Stimulated activated CD8-positive, alpha-beta memory T cell treated with anti-CD3 and anti-CD28 coated beads, Interleukin-7, amount 100 ng/mL, for 24 hours (primary cell): ENCODE data around the gene NACC1.
"Not testable (repeated sequence)": the region's sequence is repeated elsewhere in the genome, so short reads cannot be mapped to it uniquely, and the experiment has no call there.

Source experiments
- DNase-seq: peaks from one replicate; pipeline ENCODE4 v3.0.0-alpha.2; 2020; ENCODE audit warnings: low read depth

NACC1 gene

DNA sequence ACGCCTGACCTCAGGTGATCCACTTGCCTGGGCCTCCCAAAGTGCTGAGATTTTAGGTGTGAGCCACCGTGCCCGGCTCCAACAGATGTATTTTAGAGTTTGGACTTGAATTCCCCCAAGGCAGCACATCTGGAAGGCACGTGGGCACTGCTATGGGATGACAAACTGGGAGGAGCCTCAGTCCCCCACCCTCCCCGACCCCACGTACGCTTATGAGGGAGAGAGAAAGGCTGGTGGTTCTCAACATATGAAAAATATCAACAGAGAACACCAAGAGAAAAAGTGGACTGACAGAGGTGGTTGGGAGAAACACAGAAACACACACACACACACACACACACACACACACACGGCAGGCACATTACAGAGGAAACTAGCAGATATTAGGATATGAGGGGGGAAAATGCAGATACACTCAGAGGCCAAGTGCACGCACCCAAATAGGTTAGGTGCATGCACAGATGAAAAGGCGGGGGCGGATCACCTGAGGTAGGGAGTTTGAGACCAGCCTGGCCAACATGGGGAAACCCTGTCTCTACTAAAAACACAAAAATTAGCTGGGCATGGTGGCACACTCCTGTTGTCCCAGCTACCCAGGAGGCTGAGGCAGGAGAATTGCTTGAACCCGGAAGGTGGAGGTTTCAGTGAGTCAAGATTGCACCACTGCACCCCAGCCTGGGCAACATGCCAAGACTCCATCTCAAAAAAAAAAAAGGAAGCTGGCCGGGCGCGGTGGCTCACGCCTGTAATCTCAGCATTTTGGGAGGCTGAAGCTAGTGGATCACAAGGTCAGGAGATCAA, 28.9 kb downstream of the NACC1 start:
- no peak for DNase-seq

DNA sequence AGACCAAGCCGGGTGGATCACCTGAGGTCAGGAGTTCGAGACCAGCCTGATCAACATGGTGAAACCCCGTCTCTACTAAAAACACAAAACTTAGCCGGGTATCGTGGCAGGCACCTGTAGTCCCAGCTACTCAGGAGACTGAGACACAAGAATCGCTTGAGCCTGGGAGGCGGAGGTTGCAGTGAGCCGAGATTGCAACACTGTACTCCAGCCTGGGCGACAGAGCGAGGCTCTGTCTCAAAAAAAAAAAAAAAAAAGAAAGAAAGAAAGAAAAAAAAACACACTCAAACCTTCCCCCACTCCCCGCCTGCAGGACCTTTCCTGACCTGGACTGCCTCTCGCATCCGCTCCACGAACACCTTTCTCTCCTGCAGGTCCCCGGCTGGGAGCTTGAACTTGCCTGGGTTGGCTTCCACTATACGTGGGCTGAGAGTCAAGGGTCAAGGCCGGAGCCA, 31.1 kb downstream of the NACC1 start:
- not testable (repeated sequence) for DNase-seq

- DNase-seq = no peak
These were observed 31.6 kb downstream of the NACC1 start for GRCh38 chr19:13149628-13150186.

DNA sequence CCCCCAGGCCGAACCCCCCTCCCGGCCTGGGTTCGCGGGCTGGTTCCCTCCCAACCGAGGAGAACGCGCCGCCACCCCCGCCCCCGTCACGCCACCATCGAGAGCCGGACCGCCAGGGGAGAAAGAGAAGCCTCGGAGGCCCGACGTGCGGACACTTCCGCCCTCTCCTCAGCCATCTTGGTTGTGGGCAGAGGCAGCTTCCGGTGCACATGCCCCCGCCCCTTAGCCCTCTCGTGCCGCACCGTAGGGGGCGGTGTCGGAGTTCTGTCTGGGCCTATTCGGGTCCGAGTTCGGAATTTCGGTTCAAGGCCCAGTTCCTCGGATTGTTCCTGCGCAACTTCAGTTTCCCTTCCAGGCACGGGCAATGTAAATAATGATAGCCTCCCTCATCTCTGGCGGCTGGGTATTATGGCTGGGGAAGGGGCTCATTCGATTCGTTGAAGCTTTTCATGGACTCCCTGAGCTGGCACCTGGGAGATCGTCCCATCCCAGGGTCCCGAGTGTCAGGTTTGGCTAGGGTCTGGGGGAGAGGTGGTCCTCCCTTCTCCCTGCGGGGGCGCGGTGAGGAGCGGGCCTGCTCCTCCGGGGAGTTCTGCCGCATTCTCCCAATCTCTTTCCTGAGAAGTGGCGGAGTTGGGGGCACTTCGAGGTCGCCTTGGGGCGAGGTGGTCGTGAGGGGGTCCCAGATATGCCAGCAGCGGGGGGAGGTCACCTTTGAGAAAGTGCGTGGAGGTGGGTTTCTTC, 32.3 kb downstream of the NACC1 start, which contains the start of the genes IER2 and STX10:
IER2 (plus strand) TSS at position 225 of the 744 bp plus-strand sequence. CDS start 2,776 bp downstream, outside the sequence.
STX10 (minus strand) TSS at position 189 of the 744 bp plus-strand sequence. CDS start 202 bp downstream, outside the sequence.
- peak; percentile 83 for DNase-seq

DNA sequence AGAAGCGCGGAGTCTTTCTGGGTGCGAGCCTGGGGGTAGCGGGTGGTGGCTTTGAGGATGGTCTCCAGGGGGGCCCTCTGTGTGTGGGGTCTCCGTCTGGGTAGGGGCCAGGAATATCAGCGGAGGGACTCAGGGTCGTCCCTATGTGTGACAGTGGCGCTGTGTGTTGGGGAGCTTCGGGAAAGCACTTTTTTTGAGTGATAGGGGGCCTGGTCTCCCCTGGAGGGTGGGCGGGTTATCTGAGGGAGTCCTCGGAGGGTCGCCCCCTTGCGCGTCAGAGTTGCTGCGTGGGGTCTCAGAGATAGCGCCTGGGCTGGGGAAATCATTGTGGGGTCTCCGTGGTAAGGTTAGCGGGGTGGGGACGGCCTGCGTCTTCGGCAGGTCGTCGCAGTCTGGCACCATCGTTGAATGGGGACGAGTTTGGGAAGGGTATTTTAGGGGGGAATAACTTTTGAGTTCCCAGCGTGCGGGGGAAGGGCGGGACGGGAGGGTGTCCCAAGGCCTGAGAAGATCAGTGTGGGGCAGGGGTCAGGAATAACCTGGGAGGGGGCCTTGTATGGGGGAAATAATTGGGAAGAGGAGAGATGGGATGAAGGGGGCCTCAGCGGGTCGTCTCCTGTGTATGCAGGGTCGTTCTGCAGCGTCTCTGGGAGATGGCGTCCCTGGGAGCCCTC, 33.0 kb downstream of the NACC1 start:
- DNase-seq = no peak

DNA sequence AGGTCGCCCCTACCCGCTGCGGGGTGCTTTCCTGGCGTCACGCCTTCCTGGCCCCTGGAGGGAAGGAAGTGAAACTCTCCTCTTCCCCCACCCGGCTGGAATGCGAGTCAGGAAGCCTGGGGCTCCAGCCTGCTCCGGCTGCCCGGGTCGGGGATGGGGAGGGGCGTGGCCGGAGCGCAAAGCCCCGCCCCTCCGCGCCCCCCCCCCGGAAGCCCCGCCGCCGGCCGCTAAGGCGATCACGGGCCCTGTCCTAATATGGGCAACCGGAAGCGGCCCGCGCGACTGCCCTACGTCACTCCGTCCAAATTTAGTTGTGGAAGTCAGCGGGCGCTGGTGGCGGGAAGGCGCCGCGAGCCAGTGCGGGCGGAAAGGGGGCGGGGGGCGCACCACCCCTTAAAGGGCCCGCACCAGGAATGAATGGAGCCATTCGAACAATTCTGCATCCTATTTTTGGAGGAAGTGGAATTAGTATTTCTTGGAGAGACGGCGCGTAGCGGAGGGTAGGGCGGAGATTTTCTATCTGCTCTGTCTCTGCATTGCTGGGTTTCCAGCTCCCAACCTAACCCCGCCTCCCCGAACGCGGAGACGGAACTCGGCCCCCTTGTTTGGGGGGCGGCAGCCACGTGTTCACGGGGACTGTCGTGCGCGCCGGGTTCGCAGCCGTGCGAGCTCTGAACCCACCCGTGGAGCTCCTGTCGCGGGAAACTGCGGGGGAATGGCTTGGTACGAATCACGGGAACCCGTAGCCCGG, 33.7 kb downstream of the NACC1 start:
- peak; percentile 85 for DNase-seq

GRCh38 chr19:13152356-13152973, 34.4 kb downstream of the NACC1 start:
- DNase-seq = no peak

DNA sequence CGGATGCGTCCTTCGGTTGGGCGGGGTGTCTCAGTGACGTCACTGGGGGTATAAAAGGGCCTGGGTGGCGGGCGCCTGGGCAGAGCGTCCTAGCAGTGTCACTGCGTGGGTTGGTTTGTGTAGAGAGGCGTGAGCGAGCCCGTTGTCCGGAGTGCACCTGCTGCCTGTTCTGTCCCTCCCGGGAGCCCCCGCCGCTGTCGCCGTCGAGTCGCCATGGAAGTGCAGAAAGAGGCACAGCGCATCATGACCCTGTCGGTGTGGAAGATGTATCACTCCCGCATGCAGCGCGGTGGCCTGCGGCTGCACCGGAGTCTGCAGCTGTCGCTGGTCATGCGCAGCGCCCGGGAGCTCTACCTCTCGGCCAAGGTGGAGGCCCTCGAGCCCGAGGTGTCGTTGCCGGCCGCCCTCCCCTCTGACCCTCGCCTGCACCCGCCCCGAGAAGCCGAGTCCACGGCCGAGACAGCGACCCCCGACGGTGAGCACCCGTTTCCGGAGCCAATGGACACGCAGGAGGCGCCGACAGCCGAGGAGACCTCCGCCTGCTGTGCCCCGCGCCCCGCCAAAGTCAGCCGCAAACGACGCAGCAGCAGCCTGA, 35.0 kb downstream of the NACC1 start:
- peak; percentile 95 for DNase-seq

- DNase-seq = no peak
These were observed 35.6 kb downstream of the NACC1 start for GRCh38 chr19:13153569-13154240.

- no peak for DNase-seq
These were observed 36.2 kb downstream of the NACC1 start for GRCh38 chr19:13154241-13154778.

GRCh38 chr19:13154911-13155471, 36.9 kb downstream of the NACC1 start:
- DNase-seq = no peak

- DNase-seq = no peak
These were observed 37.7 kb downstream of the NACC1 start for GRCh38 chr19:13155472-13156359.

GRCh38 chr19:13159713-13160112, 41.6 kb downstream of the NACC1 start:
- no peak for DNase-seq

- no peak for DNase-seq
These were observed 42.5 kb downstream of the NACC1 start for GRCh38 chr19:13160557-13160956.

DNA sequence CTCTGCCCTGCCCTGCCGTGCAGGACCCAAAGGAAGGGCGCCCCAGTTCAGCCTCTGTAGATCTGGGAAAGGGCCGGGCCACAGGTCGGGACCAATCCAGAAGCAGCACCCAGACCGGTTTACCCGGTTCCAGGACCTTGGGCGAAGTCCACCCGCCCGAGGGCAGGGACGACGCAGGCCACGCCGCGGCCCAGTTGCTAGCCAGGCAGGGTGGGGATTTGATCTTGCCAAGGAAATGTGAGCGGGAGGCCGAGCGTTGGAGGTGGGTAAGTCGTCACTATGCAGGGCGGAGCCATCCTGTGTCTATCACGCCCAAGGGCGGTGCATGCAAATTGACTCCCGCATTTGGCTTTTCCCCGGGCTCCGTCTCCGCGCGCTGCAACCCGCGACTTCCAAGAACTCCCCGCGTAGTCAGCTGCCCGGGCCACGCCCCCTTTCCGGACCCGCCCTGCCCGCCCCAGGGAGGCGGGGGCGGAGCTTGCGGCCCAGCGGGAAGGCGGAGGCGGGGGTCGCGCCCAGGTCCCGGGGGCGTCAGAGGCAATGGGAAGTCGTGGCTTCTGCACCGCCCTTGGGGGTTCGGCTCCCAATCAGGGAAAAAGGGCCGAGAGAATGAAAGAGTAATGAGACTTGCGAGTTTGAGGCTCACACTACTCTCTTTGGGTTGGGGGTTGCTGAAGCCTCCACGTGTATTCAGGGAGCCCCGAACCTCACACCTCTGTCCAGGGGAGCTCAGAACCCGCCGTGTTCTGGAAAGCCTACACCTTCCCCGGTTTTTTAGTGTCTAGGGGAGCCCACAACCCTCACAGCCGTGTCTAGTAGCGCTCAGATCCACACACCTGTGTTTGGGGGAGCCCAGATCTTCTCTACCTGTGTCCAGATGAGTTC, 44.9 kb downstream of the NACC1 start:
- DNase-seq = peak; percentile 70

- no peak for DNase-seq
These were observed 45.7 kb downstream of the NACC1 start for GRCh38 chr19:13163609-13164342.
